ENCODE data around the gene ARG1.

- TF ChIP-seq, protein P1, sequence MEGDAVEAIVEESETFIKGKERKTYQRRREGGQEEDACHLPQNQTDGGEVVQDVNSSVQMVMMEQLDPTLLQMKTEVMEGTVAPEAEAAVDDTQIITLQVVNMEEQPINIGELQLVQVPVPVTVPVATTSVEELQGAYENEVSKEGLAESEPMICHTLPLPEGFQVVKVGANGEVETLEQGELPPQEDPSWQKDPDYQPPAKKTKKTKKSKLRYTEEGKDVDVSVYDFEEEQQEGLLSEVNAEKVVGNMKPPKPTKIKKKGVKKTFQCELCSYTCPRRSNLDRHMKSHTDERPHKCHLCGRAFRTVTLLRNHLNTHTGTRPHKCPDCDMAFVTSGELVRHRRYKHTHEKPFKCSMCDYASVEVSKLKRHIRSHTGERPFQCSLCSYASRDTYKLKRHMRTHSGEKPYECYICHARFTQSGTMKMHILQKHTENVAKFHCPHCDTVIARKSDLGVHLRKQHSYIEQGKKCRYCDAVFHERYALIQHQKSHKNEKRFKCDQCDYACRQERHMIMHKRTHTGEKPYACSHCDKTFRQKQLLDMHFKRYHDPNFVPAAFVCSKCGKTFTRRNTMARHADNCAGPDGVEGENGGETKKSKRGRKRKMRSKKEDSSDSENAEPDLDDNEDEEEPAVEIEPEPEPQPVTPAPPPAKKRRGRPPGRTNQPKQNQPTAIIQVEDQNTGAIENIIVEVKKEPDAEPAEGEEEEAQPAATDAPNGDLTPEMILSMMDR (IDR thresholded peaks at IDR 0.05), result no peak
- no peak for TF ChIP-seq ESRRA (IDR thresholded peaks at IDR 0.05; ENCODE audit: borderline replicate concordance, low read length)
- TF ChIP-seq JUN (IDR thresholded peaks at IDR 0.05), result no peak
- no peak for TF ChIP-seq JUNB (IDR thresholded peaks at IDR 0.05)
- TF ChIP-seq EP300 (IDR thresholded peaks at IDR 0.05), result no peak
- no peak for TF ChIP-seq USF2 (IDR thresholded peaks at IDR 0.05)
- no peak for TF ChIP-seq FOSL2 (IDR thresholded peaks at IDR 0.05)
- TF ChIP-seq FOSL2 (CRISPR knock-in tag; IDR thresholded peaks at IDR 0.05), result no peak
- no peak for TF ChIP-seq KDM5A (IDR thresholded peaks at IDR 0.05)
Measured at GRCh38 chr6:131568726-131569125, 4.3 kb upstream of the ARG1 start.

Data from A549 (cell line).